Keratinocyte (primary cell): ENCODE data around the gene KICS2. TPM values are rescaled to one million over a fixed set of nuclear protein-coding genes. Genes with fewer than 3 reads are reported as not detected.

ENCODE experiments used
- DNase-seq: peaks from one replicate; pipeline ENCODE4 v3.0.0-alpha.2; 2011; ENCODE audit warnings: low read depth, missing footprints, low spot score
- FAIRE-seq: peaks from 2 replicates; lab custom pipeline; 2011; peaks lifted over from hg19 to GRCh38; lab: Jason Lieb, UNC
- H2AFZ ChIP-seq: 2 replicates; pipeline ENCODE4 v1.6.0; 2012; ENCODE audit warnings: low read length, control low read depth, inconsistent platforms; ENCODE audit not compliant: control insufficient read depth
- H3K27ac ChIP-seq: 2 replicates; pipeline ENCODE4 v1.5.1; 2011; ENCODE audit warnings: low read length; ENCODE audit not compliant: control insufficient read depth, insufficient read depth
- H3K27me3 ChIP-seq: 3 replicates; pipeline ENCODE4 v1.6.0; 2011; ENCODE audit warnings: low read length; ENCODE audit not compliant: control insufficient read depth, insufficient read depth; ENCODE audit errors: extremely low read depth
- H3K36me3 ChIP-seq, 2 experiments: 2 replicates in 1 of 2; 3 replicates in 1 of 2; pipeline ENCODE4 v1.5.1; 2011; ENCODE audit warnings: low read length in 2 of 2, mild to moderate bottlenecking in 1 of 2; ENCODE audit not compliant: control insufficient read depth in 2 of 2, insufficient read depth in 2 of 2; ENCODE audit errors: extremely low read depth in 1 of 2
- H3K4me1 ChIP-seq: 3 replicates; pipeline ENCODE4 v1.5.1; 2011; ENCODE audit warnings: low read length; ENCODE audit not compliant: control insufficient read depth, insufficient read depth; ENCODE audit errors: extremely low read depth
- H3K4me2 ChIP-seq: 3 replicates; pipeline ENCODE4 v1.6.0; 2011; ENCODE audit warnings: low read depth, low read length; ENCODE audit not compliant: control insufficient read depth, insufficient read depth; ENCODE audit errors: extremely low read depth
- H3K4me3 ChIP-seq, 3 experiments: fragments of 200-600 bp in 1 of 3; sonication (generic) in 1 of 3; 2 replicates in 2 of 3; 3 replicates in 1 of 3; pipeline ENCODE4 v1.5.1; 2011 to 2016; ENCODE audit warnings: low read length in 3 of 3, mild to moderate bottlenecking in 3 of 3, control low read depth in 2 of 3, inconsistent platforms in 1 of 3, low read depth in 1 of 3, mixed read lengths in 1 of 3, mixed run types in 1 of 3, moderate library complexity in 1 of 3; ENCODE audit not compliant: control insufficient read depth in 2 of 3, insufficient read depth in 2 of 3; ENCODE audit errors: extremely low read depth in 1 of 3
- H3K79me2 ChIP-seq: 2 replicates; pipeline ENCODE4 v1.6.0; 2012; ENCODE audit warnings: low read length; ENCODE audit not compliant: control insufficient read depth, insufficient read depth
- H3K9ac ChIP-seq: 3 replicates; pipeline ENCODE4 v1.6.0; 2011; ENCODE audit warnings: low read length; ENCODE audit not compliant: control insufficient read depth, insufficient read depth; ENCODE audit errors: extremely low read depth
- H3K9me1 ChIP-seq: 3 replicates; pipeline ENCODE4 v1.6.0; 2011; ENCODE audit warnings: low read length; ENCODE audit not compliant: control insufficient read depth, insufficient read depth; ENCODE audit errors: extremely low read depth
- H3K9me3 ChIP-seq: 2 replicates; pipeline ENCODE4 v1.5.1; 2012; ENCODE audit warnings: low read depth, low read length; ENCODE audit not compliant: control insufficient read depth
- H4K20me1 ChIP-seq: 3 replicates; pipeline ENCODE4 v1.6.0; 2011; ENCODE audit warnings: low read length; ENCODE audit not compliant: control insufficient read depth, insufficient read depth; ENCODE audit errors: extremely low read depth
- CTCF ChIP-seq, 3 experiments: IDR thresholded peaks in 1 of 3; conservative IDR thresholded peaks in 1 of 3; optimal IDR thresholded peaks in 1 of 3; 2 replicates in 2 of 3; 3 replicates in 1 of 3; pipeline versions ENCODE3 to v1.5.1; 2011; ENCODE audit warnings: low read length in 3 of 3, mild to moderate bottlenecking in 3 of 3, moderate library complexity in 2 of 3, control low read depth in 1 of 3, inconsistent platforms in 1 of 3; ENCODE audit not compliant: insufficient read depth in 2 of 3; ENCODE audit errors: extremely low read depth in 1 of 3
- EZH2 ChIP-seq: IDR thresholded peaks from one replicate; pipeline ENCODE4 v1.6.1; 2012; ENCODE audit warnings: inconsistent platforms, mild to moderate bottlenecking, low read length, moderate library complexity
- dilution Hi-C: fragments of 300-500 bp; cut with MboI; formaldehyde crosslinking; loops from one replicate; pipeline ENCODE4 v1.7.0; 2020; ENCODE audit warnings: low sequenced_read_pairs; ENCODE audit not compliant: extremely low pct_ligation_motif_present
- polyA plus RNA-seq, 5 experiments: library from polyadenylated mRNA; depleted of rRNA in 3 of 5; stranded (reverse) in 3 of 5; stranded (forward) in 1 of 5; unstranded in 1 of 5; fragments of >200 nt; gene quantifications; 1 replicate in 1 of 5; 2 replicates in 3 of 5; 3 replicates in 1 of 5; pipeline versions ENCODE4 v1.2.1 to v1.2.3, GENCODE V29; 2011 to 2012; ENCODE audit warnings: missing spikeins in 2 of 5, low read depth in 1 of 5, low replicate concordance in 1 of 5

Gene KICS2
- polyA plus RNA-seq, 1 donor (not counting 4 experiments of a cell fraction or from before 2014, with no cell fraction given): 6.2 TPM

GRCh38 chr12:64236549-64236948 is 14.5 kb upstream of the KICS2 start:
- Histone ChIP-seq H3K4me3 (no peak overlapping the region), H3K9ac (no peak overlapping the region), H3K9me1 (no peaks in the 10 kb centered on the region), H3K4me1 (no peaks in the 10 kb centered on the region), H3K4me2 (no peak overlapping the region), H3K79me2 (no peaks in the 10 kb centered on the region), H3K9me3 (no peaks in the 10 kb centered on the region), H2AFZ (no peak overlapping the region), H3K27ac (no peak overlapping the region), H3K27me3 (no peaks in the 10 kb centered on the region), H4K20me1 (no peaks in the 10 kb centered on the region), H3K36me3 (no peaks in the 10 kb centered on the region)
- TF ChIP-seq CTCF (optimal IDR thresholded peaks at IDR 0.05 in 1 of 3, IDR thresholded peaks at IDR 0.05 in 1 of 3, conservative IDR thresholded peaks at IDR 0.05 in 1 of 3; ENCODE audit: extremely low read depth in 1 of 3, insufficient read depth in 2 of 3, low read length in 3 of 3) (peak in 2 of 3 experiments; percentile 25 to 59), EZH2 (no peak)
- DNase-seq (no peak), FAIRE-seq (no peak)
- dilution Hi-C loops: no loop called here

GRCh38 chr12:64232196-64232595 is 10.1 kb upstream of the KICS2 start:
- no peak overlapping the region for H2AFZ ChIP-seq
- FAIRE-seq: no peak

More at GRCh38 chr12:64232196-64232595, 10.1 kb upstream of the KICS2 start:
- Histone ChIP-seq H3K79me2 (no peaks in the 10 kb centered on the region), H3K27ac (no peak overlapping the region), H3K4me1 (no peaks in the 10 kb centered on the region), H3K9me1 (no peaks in the 10 kb centered on the region), H3K4me3 (no peak overlapping the region), H3K9me3 (no peaks in the 10 kb centered on the region), H3K27me3 (no peaks in the 10 kb centered on the region), H3K4me2 (no peak overlapping the region), H4K20me1 (no peaks in the 10 kb centered on the region), H3K36me3 (no peaks in the 10 kb centered on the region), H3K9ac (no peak overlapping the region)
- no peak for DNase-seq
- no peak for TF ChIP-seq EZH2
- TF ChIP-seq CTCF (optimal IDR thresholded peaks at IDR 0.05 in 1 of 3, IDR thresholded peaks at IDR 0.05 in 1 of 3, conservative IDR thresholded peaks at IDR 0.05 in 1 of 3; ENCODE audit: extremely low read depth in 1 of 3, insufficient read depth in 2 of 3, low read length in 3 of 3): no peak
- dilution Hi-C loops: no loop called here
